ENCODE data around the gene ARHGAP11A. TPM values are rescaled to one million over a fixed set of nuclear protein-coding genes. Genes with fewer than 3 reads are reported as not detected.
A peak's percentile ranks its signal among the peaks of the same experiment; 100 is the strongest.

The ARHGAP11A gene
- total and polyA plus RNA-seq, 4 experiments from 2014 or later: 2.5 to 8.8 (median 6.5) TPM

DNA sequence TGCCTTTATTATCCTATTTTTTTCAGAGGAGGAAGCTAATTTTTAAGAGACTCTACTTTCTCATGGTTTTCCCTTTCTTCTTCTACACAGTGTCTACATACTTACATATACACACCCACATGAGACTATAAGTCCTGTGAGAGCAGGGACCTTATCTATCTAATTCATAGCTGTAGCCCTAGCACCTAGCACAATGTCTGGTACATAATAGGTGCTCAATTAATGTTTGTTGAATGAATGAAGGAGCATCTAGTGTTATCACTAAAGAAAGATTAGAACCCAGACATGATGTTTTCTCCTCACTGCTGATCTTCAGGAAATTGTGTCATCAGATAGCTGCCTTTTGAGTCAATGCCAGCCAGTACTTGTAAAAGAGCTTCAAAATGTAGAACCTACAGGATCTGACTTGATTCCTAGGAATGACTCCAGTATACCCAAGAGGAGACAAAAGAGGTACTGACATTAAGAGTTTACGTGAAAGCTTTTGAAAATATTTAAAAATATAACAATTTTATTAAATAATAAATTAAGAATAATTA lies 28.7 kb downstream of the ARHGAP11A start:
- H3K27me3 Mint-ChIP-seq: no peaks in the 10 kb centered on the region
- no peaks in the 10 kb centered on the region for H3K9me3 Mint-ChIP-seq
- H3K27me3 ChIP-seq (ENCODE audit: insufficient read depth, low read length): no peaks in the 10 kb centered on the region
- no peaks in the 10 kb centered on the region for H3K4me1 ChIP-seq (ENCODE audit: insufficient read depth, low read length)
- H3K9me3 ChIP-seq (ENCODE audit: control insufficient read depth in 1 of 2, low read length in 2 of 2): no peaks in the 10 kb centered on the region
- ChIA-PET POLR2A (ENCODE audit: partially characterized antibody) (no interaction called here), CTCF (ENCODE audit: partially characterized antibody) (interaction anchor here (0.6 to 1.3 kb wide), 3 partner anchors 12 to 749 kb away, joined by 3 to 6 read pairs (median 4); no protein-coding TSS in a partner anchor)
- no peak overlapping the region for H3K27ac ChIP-seq (ENCODE audit: low read depth, low read length)
- no peak overlapping the region for H3K27ac Mint-ChIP-seq
- DNase-seq: no peak
- H3K4me3 ChIP-seq (ENCODE audit: low read length in 2 of 2): no peak overlapping the region
- no peak overlapping the region for H3K4me3 Mint-ChIP-seq
- H3K36me3 Mint-ChIP-seq: no peaks in the 10 kb centered on the region
- no peaks in the 10 kb centered on the region for H3K4me1 Mint-ChIP-seq
- no peaks in the 10 kb centered on the region for H3K36me3 ChIP-seq (ENCODE audit: insufficient read depth, low read length)
- intact Hi-C loops (cut with micrococcal nuclease): no loop called here

DNA sequence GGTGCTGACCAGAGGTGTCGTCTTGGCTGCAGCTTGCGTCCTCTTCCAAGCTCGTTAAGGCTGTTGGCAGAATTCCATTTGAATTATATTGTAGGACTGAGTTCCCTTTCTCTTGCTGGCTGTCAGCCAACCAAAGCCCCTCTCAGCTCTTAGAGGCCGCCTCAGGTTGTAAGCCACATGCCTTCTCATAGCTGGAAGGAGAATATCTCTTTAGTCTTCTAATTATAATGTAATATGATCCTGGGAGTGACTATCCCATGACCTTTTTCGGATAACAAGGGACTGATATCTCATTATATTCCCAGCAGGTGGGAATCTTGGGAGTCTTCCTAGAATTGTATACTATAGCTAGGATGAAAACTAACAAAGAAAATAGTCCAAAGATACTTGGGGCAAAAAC lies 31.0 kb downstream of the ARHGAP11A start:
- Histone ChIP-seq H3K4me3 (ENCODE audit: low read length in 2 of 2) (no peak overlapping the region), H3K27ac (ENCODE audit: low read depth, low read length) (no peak overlapping the region), H3K4me1 (ENCODE audit: insufficient read depth, low read length) (no peaks in the 10 kb centered on the region), H3K36me3 (ENCODE audit: insufficient read depth, low read length) (no peaks in the 10 kb centered on the region), H3K27me3 (ENCODE audit: insufficient read depth, low read length) (no peaks in the 10 kb centered on the region), H3K9me3 (ENCODE audit: control insufficient read depth in 1 of 2, low read length in 2 of 2) (no peaks in the 10 kb centered on the region)
- H3K4me3 Mint-ChIP-seq: no peak overlapping the region
- H3K36me3 Mint-ChIP-seq: no peaks in the 10 kb centered on the region
- no peak for DNase-seq
- H3K27me3 Mint-ChIP-seq: no peaks in the 10 kb centered on the region
- H3K4me1 Mint-ChIP-seq: no peaks in the 10 kb centered on the region
- no peak overlapping the region for H3K27ac Mint-ChIP-seq
- CTCF ChIA-PET (ENCODE audit: partially characterized antibody): interaction anchor here (0.8 to 1.4 kb wide), 3 partner anchors 10 to 18 kb away, joined by 3 to 4 read pairs (median 4); no protein-coding TSS in a partner anchor
- no peaks in the 10 kb centered on the region for H3K9me3 Mint-ChIP-seq
- POLR2A ChIA-PET (ENCODE audit: partially characterized antibody): no interaction called here
- intact Hi-C loops (cut with micrococcal nuclease): no loop called here

DNA sequence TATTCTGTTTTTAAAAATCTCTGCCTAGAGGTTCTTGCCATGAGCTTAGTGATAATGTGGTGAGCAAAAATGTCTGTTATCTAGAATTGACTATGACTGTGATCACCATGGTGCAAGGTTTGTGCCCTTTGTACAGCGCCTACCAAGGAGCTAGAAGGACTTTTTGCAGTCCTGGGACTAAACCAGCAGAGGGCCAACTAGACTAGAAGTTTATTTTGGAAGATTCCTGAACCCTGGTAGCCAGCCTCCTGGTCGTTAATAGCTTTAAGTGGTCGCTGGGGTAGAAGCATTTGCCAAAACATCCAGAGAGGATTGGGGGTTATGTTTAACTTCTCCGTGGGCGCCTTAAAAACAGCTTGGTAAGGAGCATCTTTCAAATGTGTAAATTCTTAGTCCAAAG lies 34.0 kb downstream of the ARHGAP11A start:
- H3K27ac ChIP-seq (ENCODE audit: low read depth, low read length): no peak overlapping the region
- H3K4me1 Mint-ChIP-seq: no peaks in the 10 kb centered on the region
- intact Hi-C loops (cut with micrococcal nuclease): no loop called here
- no peaks in the 10 kb centered on the region for H3K27me3 Mint-ChIP-seq
- no peaks in the 10 kb centered on the region for H3K27me3 ChIP-seq (ENCODE audit: insufficient read depth, low read length)
- POLR2A ChIA-PET (ENCODE audit: partially characterized antibody): no interaction called here
- H3K9me3 Mint-ChIP-seq: no peaks in the 10 kb centered on the region
- H3K9me3 ChIP-seq (ENCODE audit: control insufficient read depth in 1 of 2, low read length in 2 of 2): no peaks in the 10 kb centered on the region
- H3K36me3 Mint-ChIP-seq: no peaks in the 10 kb centered on the region
- no peak overlapping the region for H3K4me3 ChIP-seq (ENCODE audit: low read length in 2 of 2)
- CTCF ChIA-PET (ENCODE audit: partially characterized antibody): interaction anchor here (1.1 to 5.4 kb wide), 3 partner anchors 11 to 32 kb away, joined by 3 to 71 read pairs (median 10); no protein-coding TSS in a partner anchor
- no peak overlapping the region for H3K27ac Mint-ChIP-seq
- H3K4me3 Mint-ChIP-seq: no peak overlapping the region
- DNase-seq: no peak
- H3K36me3 ChIP-seq (ENCODE audit: insufficient read depth, low read length): no peaks in the 10 kb centered on the region
- H3K4me1 ChIP-seq (ENCODE audit: insufficient read depth, low read length): no peaks in the 10 kb centered on the region

DNA sequence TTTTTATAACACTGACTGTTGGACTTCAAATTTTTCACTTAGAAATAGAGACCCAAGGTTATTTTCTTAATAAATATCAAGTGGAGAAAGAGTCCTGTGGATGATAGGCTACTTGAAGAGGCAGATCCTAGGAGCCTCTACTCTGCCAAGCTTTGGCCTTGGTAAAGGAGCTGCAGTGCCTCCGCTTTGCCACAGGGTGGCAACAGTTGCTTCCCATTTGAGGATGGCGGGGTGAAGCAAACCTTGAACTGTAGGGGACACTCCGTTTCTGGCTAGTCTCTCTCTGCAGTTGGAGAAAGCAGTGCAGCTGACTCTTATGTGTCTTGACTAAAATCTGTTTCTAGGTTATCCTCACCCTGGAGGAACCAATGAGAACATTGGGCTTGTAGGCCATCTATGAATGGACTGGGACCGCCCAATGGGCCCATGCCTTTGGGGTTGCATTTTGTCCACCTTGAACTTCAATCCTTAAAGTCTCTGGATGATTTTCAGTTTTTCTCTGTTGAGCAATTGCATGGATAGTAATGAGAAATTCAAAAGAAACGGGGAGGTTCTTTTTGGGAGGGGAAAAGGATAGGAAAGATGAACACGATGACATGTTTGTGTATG lies 36.0 kb downstream of the ARHGAP11A start:
- Mint-ChIP-seq H3K4me1 (no peaks in the 10 kb centered on the region), H3K27ac (no peak overlapping the region), H3K4me3 (no peak overlapping the region), H3K9me3 (no peaks in the 10 kb centered on the region), H3K27me3 (no peaks in the 10 kb centered on the region), H3K36me3 (no peaks in the 10 kb centered on the region)
- intact Hi-C loops (cut with micrococcal nuclease): no loop called here
- POLR2A ChIA-PET (ENCODE audit: partially characterized antibody): no interaction called here
- no peaks in the 10 kb centered on the region for H3K36me3 ChIP-seq (ENCODE audit: insufficient read depth, low read length)
- no peak overlapping the region for H3K4me3 ChIP-seq (ENCODE audit: low read length in 2 of 2)
- CTCF ChIA-PET (ENCODE audit: partially characterized antibody): interaction anchor here (0.7 to 5.4 kb wide), 4 partner anchors 9 to 18 kb away, joined by 3 to 71 read pairs (median 6); no protein-coding TSS in a partner anchor
- peak in 4 of 5 donors; percentile 31 to 40 (median 36) for DNase-seq
- H3K9me3 ChIP-seq (ENCODE audit: control insufficient read depth in 1 of 2, low read length in 2 of 2): no peaks in the 10 kb centered on the region
- no peaks in the 10 kb centered on the region for H3K27me3 ChIP-seq (ENCODE audit: insufficient read depth, low read length)
- H3K27ac ChIP-seq (ENCODE audit: low read depth, low read length): no peak overlapping the region
- no peaks in the 10 kb centered on the region for H3K4me1 ChIP-seq (ENCODE audit: insufficient read depth, low read length)

DNA sequence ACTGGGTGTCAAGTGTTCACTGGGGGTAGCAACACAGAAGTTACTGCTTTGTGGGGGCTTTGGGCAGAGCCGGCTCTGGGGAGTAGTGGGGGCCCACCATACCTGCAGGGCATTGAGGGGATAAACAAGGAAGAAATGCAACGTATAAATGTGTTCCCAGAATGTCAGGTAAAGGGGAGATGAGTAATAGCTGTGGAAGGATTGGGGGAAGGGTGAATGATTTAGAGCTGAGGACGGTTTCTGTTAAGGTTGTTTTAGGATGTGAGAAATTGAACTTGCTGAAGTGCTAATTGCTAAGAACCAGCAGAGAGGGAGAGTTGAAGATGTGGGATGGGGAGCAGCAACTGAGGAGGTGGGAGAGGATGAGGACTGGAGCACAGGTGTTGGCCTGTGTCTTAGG lies 36.9 kb downstream of the ARHGAP11A start:
- CTCF ChIA-PET (ENCODE audit: partially characterized antibody): interaction anchor here (1.1 to 5.4 kb wide), 2 partner anchors 8 to 10 kb away, joined by 3 to 71 read pairs; partner anchors contain the start of gene SCG5
- Histone ChIP-seq H3K36me3 (ENCODE audit: insufficient read depth, low read length) (no peaks in the 10 kb centered on the region), H3K27ac (ENCODE audit: low read depth, low read length) (no peak overlapping the region), H3K4me3 (ENCODE audit: low read length in 2 of 2) (no peak overlapping the region), H3K9me3 (ENCODE audit: control insufficient read depth in 1 of 2, low read length in 2 of 2) (no peaks in the 10 kb centered on the region), H3K27me3 (ENCODE audit: insufficient read depth, low read length) (no peaks in the 10 kb centered on the region), H3K4me1 (ENCODE audit: insufficient read depth, low read length) (peaks cover under 1% of the 10 kb centered on the region)
- H3K27me3 Mint-ChIP-seq: no peaks in the 10 kb centered on the region
- H3K36me3 Mint-ChIP-seq: no peaks in the 10 kb centered on the region
- DNase-seq: no peak
- intact Hi-C loops (cut with micrococcal nuclease): no loop called here
- H3K4me1 Mint-ChIP-seq: peaks cover under 1 to 3% (median 1%) of the 10 kb centered on the region in 4 donors
- peak overlapping the region in 1 of 7 donors; percentile 77 for H3K27ac Mint-ChIP-seq
- POLR2A ChIA-PET (ENCODE audit: partially characterized antibody): no interaction called here
- H3K9me3 Mint-ChIP-seq: no peaks in the 10 kb centered on the region
- H3K4me3 Mint-ChIP-seq: peak overlapping the region in 1 of 8 donors; percentile 10

DNA sequence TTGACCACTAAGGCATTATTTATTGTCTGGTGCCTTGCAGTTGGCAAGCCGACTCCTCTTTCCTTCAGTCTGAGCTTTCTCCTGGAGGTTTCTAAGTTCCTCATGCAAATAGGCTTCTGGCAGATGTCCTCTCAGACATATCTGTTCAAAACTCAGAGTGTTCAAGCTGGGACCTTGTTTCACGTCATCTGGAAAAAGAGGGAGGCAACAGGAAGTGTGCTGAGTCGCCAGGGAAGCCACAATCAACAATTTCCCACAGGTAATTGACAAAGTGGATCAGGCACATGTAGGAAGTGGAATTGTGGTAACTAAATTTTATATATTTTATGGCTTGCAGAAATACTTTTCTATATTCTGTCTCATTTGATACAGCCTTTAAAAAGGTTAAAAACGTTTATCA lies 40.8 kb downstream of the ARHGAP11A start:
- H3K27ac ChIP-seq (ENCODE audit: low read depth, low read length): no peak overlapping the region
- CTCF ChIA-PET (ENCODE audit: partially characterized antibody): interaction anchor here (0.5 to 3.9 kb wide), 4 partner anchors 10 to 590 kb away, joined by 3 to 23 read pairs (median 4); no protein-coding TSS in a partner anchor
- no peaks in the 10 kb centered on the region for H3K27me3 Mint-ChIP-seq

DNA sequence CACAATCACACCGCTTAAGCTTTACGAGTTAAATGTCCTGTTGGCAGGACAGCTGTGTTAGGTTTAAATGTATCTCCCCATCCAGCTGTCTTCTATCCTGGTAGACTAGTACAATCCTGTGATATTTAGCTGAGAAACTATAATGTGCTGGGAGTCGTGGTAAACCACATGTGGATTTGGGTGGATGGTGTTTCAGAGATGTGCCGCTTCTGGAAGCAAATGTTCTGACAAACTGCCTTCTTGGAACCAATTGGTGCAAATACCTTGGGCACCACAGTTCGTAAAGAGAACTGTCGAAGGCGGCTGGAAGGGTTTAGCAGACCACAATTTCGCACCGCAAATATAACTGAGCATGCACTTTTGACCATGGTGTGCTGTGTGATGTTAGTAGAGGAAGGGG lies 41.2 kb downstream of the ARHGAP11A start:
- POLR2A ChIA-PET (ENCODE audit: partially characterized antibody): no interaction called here
- no peaks in the 10 kb centered on the region for H3K9me3 ChIP-seq (ENCODE audit: control insufficient read depth in 1 of 2, low read length in 2 of 2)
- Mint-ChIP-seq H3K4me3 (no peak overlapping the region), H3K27me3 (no peaks in the 10 kb centered on the region), H3K9me3 (no peaks in the 10 kb centered on the region), H3K4me1 (peaks cover 8 to 10% (median 9%) of the 10 kb centered on the region in 4 donors), H3K27ac (no peak overlapping the region), H3K36me3 (no peaks in the 10 kb centered on the region)
- no peaks in the 10 kb centered on the region for H3K36me3 ChIP-seq (ENCODE audit: insufficient read depth, low read length)
- H3K4me1 ChIP-seq (ENCODE audit: insufficient read depth, low read length): peaks cover 12% of the 10 kb centered on the region
- CTCF ChIA-PET (ENCODE audit: partially characterized antibody): interaction anchor here (0.8 to 3.9 kb wide), 3 partner anchors 10 to 13 kb away, joined by 3 to 23 read pairs (median 4); no protein-coding TSS in a partner anchor
- H3K27ac ChIP-seq (ENCODE audit: low read depth, low read length): no peak overlapping the region
- H3K4me3 ChIP-seq (ENCODE audit: low read length in 2 of 2): no peak overlapping the region
- no peaks in the 10 kb centered on the region for H3K27me3 ChIP-seq (ENCODE audit: insufficient read depth, low read length)
- no peak for DNase-seq
- intact Hi-C loops (cut with micrococcal nuclease): no loop called here

More for the DNA sequence above, 40.8 kb downstream of the ARHGAP11A start:
- POLR2A ChIA-PET (ENCODE audit: partially characterized antibody): no interaction called here
- no peak for DNase-seq
- no peak overlapping the region for H3K4me3 ChIP-seq (ENCODE audit: low read length in 2 of 2)
- no peaks in the 10 kb centered on the region for H3K9me3 ChIP-seq (ENCODE audit: control insufficient read depth in 1 of 2, low read length in 2 of 2)
- peaks cover 8 to 10% (median 9%) of the 10 kb centered on the region in 4 donors for H3K4me1 Mint-ChIP-seq
- no peak overlapping the region for H3K4me3 Mint-ChIP-seq
- no peaks in the 10 kb centered on the region for H3K9me3 Mint-ChIP-seq
- intact Hi-C loops (cut with micrococcal nuclease): no loop called here
- no peaks in the 10 kb centered on the region for H3K36me3 ChIP-seq (ENCODE audit: insufficient read depth, low read length)
- no peak overlapping the region for H3K27ac Mint-ChIP-seq
- H3K36me3 Mint-ChIP-seq: no peaks in the 10 kb centered on the region
- no peaks in the 10 kb centered on the region for H3K27me3 ChIP-seq (ENCODE audit: insufficient read depth, low read length)
- H3K4me1 ChIP-seq (ENCODE audit: insufficient read depth, low read length): peaks cover 12% of the 10 kb centered on the region
